Nasal cavity respiratory epithelium epithelial cell of viscerocranial mucosa (primary cell): ENCODE results near the gene ALOX15B. TPM values are rescaled to one million over a fixed set of nuclear protein-coding genes. Genes with fewer than 3 reads are reported as not detected.

Source experiments
- total RNA-seq: library from RNA; depleted of rRNA; stranded (reverse); fragments of >200 nt; gene quantifications from 2 replicates; pipeline ENCODE4 v1.2.3, GENCODE V29; 2014

ALOX15B gene
- 20.8 and 72.9 TPM in 2 replicates for total RNA-seq

GRCh38 chr17:8038954-8039610 is at the start of gene ALOX15B:
Gene ALOX15B (plus strand): TSS chr17:8039059. CDS start chr17:8039156, 97 bp downstream.

DNA sequence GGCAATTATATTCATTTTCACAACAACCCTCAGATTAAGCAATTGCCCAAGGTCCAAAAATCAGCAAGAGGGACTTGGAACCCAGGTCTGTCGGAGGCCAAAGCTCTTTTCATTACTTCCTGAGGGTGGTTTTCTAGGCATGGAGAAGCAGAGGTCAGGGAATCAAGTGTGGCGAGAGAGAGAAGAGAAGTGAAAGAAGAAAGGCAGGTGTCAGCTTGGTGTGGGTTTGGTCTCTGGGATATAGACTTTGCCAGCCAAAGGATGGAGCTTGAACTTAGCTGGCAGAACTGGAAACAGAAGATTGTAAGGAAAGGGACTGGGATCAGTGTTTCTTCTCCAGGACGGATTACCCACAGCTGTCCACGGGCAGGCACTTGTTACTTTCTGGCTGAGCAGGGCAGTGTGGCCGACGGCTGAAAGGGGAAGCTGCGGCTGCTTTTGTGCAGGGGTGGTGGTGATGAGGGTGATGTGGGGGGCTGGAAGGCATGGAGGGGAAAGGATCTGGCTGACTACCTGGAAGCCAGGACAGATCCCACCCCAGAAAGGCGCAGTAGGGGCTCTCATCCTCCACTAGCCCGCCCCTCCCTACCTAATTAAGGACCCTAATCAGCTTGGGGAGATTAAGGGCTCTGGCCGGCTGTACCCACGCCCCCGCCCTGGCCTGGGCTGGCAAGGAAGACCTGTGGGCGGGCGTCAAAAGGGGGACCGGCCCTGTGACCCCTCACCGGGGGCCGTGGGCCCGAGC is 36.7 kb upstream of the ALOX15B start, which contains the start of gene GUCY2D:
GUCY2D (plus strand) TSS at position 640 of the 745 bp plus-strand sequence. CDS start 433 bp downstream, outside the sequence.

GRCh38 chr17:8087075-8087951 is 48.5 kb downstream of the ALOX15B start, which contains the start of gene ALOX12B:
Gene ALOX12B (minus strand): TSS chr17:8087716. CDS start chr17:8087442, 274 bp downstream.

Other genes starting within 250 kb of the ALOX15B start
- gene KDM6B, start 204.8 kb upstream of the ALOX15B start, total RNA-seq = 5.5 and 35.3 TPM in 2 replicates
- under 0.01 and 0.85 TPM in 2 replicates for gene TMEM88, start 184.0 kb upstream of the ALOX15B start, total RNA-seq
- 18.2 and 27.3 TPM in 2 replicates for gene NAA38, start 181.5 kb upstream of the ALOX15B start, total RNA-seq
- gene CYB5D1, start 181.1 kb upstream of the ALOX15B start, total RNA-seq = 15.7 and 16.4 TPM in 2 replicates
- 62.2 and 167 TPM in 2 replicates for gene CHD3, start 150.3 kb upstream of the ALOX15B start, total RNA-seq
- 12.6 and 15.2 TPM in 2 replicates for gene RNF227, start 122.8 kb upstream of the ALOX15B start, total RNA-seq
- gene KCNAB3, start 109.2 kb upstream of the ALOX15B start, total RNA-seq = under 0.01 and 0.21 TPM in 2 replicates
- gene TRAPPC1, start 107.1 kb upstream of the ALOX15B start, total RNA-seq = 26.7 and 47.7 TPM in 2 replicates
- 12.0 and 18.7 TPM in 2 replicates for gene CNTROB, start 106.9 kb upstream of the ALOX15B start, total RNA-seq
- gene GUCY2D, start 36.4 kb upstream of the ALOX15B start, total RNA-seq = 0.28 TPM in 1 of 2 replicates, not detected in the other
- gene ALOX12B, start 48.7 kb downstream of the ALOX15B start, total RNA-seq = 0.57 and 1.7 TPM in 2 replicates
- 2.3 and 3.1 TPM in 2 replicates for gene ALOXE3, start 79.5 kb downstream of the ALOX15B start, total RNA-seq
- 0.28 and 1.0 TPM in 2 replicates for gene HES7, start 85.0 kb downstream of the ALOX15B start, total RNA-seq
- gene PER1, start 113.3 kb downstream of the ALOX15B start, total RNA-seq = 28.0 and 74.1 TPM in 2 replicates
- 3.8 and 4.4 TPM in 2 replicates for gene VAMP2, start 123.9 kb downstream of the ALOX15B start, total RNA-seq
- 17.7 and 18.1 TPM in 2 replicates for gene TMEM107, start 137.3 kb downstream of the ALOX15B start, total RNA-seq
- gene BORCS6, start 151.1 kb downstream of the ALOX15B start, total RNA-seq = 4.1 and 5.3 TPM in 2 replicates
- gene AURKB, start 171.5 kb downstream of the ALOX15B start, total RNA-seq = under 0.01 and 0.21 TPM in 2 replicates
- 4.8 and 9.1 TPM in 2 replicates for gene CTC1, start 209.0 kb downstream of the ALOX15B start, total RNA-seq
- gene PFAS, start 210.2 kb downstream of the ALOX15B start, total RNA-seq = 11.3 and 13.7 TPM in 2 replicates
- gene RANGRF, start 249.6 kb downstream of the ALOX15B start, total RNA-seq = 9.3 and 17.1 TPM in 2 replicates